Ramos (cell line): ENCODE measurements around the gene GCNT2.
"Not testable (repeated sequence)": the region's sequence is repeated elsewhere in the genome, so short reads cannot be mapped to it uniquely, and the experiment has no call there.

Experiments
- in situ Hi-C: fragments of 300-500 bp; cut with MboI; formaldehyde crosslinking; loops from one replicate; pipeline ENCODE4 v1.14.3; 2022; ENCODE audit warnings: low sequenced_read_pairs; ENCODE audit not compliant: unreplicated experiment

Gene GCNT2

DNA sequence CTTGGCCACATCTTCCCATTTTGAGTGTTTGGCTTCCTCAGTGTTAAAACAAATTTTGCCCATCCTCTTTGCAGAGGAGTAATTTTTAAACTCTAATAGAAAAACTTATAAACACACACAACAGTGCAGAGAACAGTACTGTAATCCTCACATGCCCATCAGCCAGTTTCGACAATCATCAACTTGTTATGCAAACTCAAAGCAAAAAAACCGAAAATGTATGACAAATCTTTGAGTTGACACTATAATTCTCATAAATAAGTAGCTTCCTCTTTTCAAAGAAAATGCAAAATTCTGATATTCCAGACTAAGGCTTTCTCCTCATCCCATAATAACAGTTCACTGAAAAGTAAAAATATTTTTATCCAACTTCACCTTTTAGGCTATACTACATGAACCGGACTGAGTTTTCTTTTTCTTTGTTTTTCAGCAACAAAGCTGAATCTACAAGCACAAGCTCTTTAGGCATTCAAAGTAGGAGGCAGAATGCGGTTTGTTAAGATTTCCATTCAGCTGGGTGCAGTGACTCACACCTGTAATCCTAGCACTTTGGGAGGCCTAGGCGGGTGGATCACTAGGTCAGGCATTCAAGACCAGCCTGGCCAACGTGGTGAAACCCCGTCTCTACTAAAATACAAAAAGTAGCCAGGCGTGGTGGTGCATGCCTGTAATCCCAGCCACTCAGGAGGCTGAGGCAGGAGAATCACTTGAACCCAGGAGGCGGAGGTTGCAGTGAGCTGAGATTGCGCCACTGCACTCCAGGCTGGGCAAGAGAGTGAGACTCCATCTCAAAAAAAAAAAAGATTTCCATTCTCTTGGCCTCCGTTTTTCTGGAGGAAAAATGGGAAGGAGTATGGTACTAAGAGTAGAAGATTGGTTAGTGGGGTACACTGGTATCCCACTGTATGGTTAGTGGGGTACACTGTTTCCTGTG, 74.8 kb downstream of the GCNT2 start:
- in situ Hi-C loops = no loop called here

DNA sequence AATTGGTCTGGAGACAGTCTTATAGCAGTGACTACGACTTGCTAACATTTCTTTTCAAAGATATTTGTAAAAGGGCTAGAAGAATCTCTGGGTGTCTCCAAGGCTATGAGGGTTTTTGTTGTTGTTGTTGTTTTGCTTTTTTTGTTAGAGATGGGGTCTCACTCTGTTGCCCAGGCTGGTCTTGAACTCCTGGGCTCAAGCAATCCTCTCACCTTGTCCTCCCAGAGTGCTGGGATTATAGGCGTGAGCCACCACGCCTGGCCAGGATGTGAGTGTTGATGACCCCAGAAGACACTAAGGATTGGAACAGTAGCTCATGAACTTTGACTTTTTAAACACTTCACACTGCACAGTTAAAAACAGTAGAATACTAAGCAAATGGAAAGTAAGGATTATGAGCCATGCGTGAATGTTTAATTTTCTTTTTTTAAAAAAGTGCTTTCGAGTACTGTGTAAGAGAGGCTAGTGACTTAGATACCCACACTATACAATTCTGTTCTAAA, 76.4 kb downstream of the GCNT2 start:
- in situ Hi-C loops = no loop called here

DNA sequence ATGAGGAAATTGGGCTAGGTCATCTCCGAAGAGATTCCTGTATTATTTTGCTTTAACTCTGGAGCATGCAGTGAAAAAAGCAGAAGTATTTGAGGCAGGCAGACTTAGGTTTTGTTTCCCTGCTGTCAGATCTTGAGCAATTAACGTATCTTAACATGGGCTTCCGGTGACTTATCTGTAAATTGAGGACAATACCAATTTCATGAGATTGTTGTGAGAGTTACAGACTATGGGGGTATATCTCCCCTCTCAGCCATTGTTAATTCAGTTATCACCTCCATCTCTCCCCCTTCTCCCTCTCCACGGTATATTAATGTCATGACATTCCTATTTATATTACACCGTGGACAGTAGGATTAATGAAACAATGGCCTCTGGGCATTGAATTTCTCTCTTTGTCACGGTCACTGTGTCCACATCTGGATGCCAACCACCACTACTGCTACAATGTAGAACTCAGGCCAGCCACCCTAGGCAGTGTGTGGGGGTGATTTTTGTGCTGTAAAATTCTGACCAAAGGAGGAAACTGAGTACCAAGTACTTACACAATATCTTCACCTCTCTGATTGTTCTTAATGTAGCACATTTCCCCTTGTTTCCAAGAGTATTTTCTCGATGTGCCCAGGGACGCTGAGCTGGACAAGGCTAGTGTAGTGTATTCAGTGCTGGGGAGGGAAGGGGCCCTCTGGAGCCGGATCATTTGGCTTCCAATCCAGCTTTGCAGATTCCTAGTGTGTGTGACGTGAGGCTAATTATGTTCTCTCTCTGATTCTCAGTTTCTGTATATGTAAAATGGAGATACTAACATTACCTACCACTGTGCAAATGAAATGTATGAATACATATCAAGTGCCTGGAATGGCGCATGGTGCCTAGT, 77.2 kb downstream of the GCNT2 start:
- in situ Hi-C loops = no loop called here

DNA sequence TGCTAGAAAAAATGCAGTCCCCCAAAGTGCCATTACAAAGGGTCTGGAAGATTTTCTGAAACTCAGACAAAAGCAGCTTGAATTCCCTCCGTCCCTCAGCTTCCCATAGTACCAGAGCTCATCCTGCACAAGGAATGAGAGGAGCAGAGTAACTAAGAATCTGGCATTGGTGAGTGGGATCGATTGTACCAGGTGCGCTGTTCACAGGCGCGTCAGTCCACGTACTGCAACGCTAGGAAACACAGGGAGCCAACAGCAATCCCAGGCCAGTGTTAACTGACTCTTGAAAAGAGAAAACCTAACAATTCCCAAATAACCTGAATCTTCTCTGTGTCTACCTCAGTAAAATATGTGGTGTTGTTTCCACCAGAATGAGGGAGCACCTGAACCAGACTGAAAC, 77.9 kb downstream of the GCNT2 start:
- in situ Hi-C loops = no loop called here

DNA sequence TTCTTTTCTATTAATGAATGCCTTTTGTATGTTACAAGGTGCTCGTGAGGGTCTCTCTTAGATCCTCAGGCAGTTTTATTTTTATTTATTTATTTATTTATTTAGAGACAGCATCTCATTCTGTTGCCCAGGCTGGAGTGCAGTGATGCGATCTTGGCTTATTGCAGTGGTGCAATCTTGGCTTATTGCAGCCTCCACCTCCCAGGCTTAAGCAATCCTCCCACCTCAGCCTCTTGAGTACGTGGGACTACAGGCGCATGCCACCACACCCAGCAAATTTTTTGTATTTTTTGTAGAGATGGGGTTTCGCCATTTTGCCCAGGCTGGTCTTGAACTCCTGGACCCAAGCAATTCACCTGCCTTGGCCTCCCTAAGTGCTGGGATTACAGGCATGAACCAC, 79.5 kb downstream of the GCNT2 start:
- in situ Hi-C loops = not testable (repeated sequence)

DNA sequence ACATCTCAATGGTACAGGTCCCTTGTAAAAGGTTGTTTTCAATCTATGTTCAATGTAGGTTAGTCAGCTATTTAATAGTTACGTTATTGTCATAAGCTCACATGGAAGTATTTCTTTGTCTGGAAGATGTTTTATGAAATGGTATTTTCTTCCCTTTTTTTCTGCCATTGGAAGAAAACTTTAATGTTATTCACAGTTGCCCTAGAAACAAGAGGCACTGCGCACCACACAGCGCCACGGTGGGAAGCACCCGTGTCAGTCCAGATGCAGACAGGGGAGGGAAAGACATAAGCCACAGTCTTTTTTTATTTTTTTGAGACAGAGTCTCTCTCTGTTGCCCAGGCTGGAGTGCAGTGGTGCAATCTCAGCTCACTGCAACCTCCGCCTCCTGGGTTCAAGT, 82.1 kb downstream of the GCNT2 start:
- in situ Hi-C loops = no loop called here

DNA sequence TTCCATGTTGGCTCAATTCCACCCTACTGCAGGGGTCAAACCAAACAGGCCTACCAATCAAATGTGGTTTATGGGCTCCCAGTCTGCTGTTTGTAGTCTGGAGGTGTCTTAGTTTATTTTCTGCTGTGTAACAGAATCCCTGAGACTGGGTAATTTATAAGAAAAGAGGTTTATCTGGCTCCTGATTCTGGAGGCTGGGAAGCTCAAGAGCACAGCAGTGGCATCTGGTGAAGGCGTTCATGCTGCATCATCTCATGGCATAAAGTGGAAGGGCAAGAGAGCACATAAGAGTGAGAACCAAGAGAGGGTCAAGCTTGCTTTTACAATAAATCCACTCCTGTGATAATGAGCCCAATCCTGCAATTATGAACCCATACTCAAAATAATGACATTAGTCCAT, 87.9 kb downstream of the GCNT2 start:
- in situ Hi-C loops = no loop called here

DNA sequence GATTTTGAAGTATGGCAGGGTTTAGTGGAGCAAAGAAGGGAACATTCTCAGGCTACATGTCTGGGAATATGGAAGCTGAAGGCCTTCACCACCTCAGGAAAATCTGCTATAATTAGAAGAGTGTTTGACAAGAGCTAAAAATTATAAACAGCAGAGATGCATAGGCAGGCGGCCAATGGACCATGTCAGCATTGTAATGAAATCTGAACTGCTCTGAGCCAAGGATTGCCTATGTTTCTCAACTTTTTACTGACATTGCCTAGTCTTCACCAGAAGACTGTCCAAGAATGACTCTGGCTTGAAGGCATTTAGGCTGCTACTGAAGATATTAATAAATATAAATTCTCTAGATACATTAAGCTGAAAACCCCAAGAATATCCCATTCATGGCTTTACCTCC, 89.1 kb downstream of the GCNT2 start:
- in situ Hi-C loops = no loop called here

DNA sequence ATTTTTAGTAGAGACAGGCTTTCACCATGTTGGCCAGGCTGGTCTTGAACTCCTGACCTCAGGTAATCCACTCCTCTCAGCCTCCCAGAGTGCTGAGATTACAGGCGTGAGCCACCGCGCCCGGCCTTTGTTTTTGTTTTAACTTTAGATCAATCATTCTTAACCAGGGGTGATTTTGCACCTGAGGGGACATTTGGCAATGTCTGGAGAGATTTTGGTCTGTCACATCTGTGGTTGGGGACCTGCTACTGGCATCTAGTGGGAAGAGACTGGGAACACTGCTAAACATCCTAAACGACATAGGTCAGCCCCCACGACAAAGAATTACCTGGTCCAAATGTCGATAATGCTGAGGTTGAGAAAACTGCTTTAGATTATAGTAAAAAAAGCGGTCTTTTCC, 91.0 kb downstream of the GCNT2 start:
- in situ Hi-C loops = no loop called here

DNA sequence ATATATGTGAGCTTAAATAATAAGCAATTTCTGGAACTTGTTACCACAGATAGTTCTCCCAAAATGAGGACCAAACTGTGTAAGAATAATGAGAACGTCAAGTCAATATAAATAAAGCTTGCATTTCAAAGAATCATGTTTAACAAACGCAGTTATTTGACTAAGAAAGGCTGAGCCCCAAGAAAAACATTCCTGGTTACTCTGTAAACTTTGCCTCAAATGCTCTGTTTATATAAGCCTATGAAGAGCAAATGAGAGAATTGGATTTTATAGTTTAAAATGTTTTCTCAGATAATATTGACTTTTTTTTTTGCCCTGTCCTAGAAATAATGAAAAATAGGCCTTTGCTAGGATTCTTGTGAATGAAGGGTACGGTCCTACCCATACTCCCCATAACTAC, 91.9 kb downstream of the GCNT2 start:
- in situ Hi-C loops = no loop called here

DNA sequence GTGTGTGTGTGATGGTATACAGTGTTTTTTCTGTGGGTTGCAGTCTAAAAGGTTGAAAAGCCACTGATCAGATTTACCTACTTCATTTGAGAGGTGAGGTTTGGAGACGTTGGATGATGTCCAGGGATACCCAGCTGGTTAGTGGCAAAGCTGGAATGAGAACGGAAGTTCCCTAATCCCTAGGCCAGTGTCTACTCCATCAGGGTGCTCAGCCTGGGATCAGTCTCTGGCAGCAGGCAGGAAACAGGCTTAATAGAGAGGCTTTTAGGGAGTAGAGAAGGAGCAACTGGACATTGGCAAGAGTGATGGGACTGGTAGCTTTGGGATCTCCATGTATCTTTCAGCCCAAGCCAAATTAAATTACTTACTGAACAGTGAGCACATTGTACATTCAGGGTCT, 92.6 kb downstream of the GCNT2 start:
- in situ Hi-C loops = no loop called here

DNA sequence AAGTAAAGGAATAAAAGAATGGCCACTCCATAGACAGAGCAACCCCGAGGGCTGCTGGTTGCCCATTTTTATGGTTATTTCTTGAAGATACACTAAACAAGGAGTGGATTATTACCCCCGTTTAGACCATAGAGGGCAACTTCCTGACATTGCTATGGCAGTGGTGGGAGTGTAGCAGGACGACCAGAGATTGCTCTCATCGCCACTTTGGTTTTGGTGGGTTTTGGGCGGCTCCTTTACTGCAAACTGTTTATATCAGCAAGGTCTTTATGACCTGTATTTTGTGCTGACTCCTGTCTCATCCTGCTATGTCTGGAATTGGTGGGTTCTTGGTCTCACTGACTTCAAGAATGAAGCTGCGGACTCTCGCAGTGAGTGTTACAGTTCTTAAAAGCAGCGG, 94.5 kb downstream of the GCNT2 start:
- in situ Hi-C loops = no loop called here

DNA sequence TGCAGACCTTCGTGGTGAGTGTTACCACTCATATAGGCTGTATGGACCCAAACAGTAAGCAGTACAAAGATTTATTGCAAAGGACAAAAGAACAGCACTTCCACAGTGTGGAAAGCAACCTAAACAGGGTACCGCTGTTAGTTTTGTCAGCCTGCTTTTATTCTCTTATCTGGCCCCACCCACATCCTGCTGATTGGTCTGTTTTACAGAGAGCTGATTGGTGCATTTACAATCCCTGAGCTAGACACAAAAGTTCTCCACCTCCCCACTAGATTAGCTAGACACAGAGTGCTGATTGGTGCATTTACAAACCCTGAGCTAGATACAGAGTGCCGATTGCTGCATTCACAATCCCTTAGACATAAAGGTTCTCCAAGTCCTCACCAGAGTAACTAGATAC, 95.1 kb downstream of the GCNT2 start:
- in situ Hi-C loops = not testable (repeated sequence)

DNA sequence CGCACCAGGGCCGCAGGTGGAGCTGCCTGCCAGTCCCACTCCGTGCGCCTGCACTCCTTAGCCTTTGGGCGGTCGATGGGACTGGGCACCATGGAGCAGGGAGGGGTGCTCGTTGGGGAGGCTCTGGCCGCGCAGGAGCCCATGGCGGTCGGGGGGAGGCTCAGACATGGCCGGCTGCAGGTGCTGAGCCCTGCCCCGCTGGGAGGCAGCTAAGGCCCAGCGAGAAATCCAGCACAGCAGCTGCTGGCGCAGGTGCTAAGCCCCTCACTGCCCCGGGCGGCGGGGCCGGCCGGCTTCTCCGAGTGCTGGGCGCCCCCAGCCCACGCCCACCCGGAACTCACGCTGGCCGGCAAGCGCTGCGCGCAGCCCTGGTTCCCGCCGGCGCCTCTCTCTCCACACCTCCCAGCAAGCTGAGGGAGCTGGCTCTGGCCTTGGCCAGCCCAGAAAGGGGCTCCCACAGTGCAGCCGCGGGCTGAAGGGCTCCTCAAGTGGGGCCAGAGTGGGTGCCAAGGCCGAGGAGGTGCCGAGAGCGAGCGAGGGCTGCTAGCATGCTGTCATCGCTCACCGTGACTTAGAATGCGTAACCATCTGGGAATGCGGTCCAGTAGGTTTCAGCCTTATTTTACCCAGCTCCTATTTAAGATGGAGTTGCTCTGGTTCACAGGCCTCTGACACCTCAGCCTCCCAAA, 96.0 kb downstream of the GCNT2 start:
- in situ Hi-C loops = no loop called here

DNA sequence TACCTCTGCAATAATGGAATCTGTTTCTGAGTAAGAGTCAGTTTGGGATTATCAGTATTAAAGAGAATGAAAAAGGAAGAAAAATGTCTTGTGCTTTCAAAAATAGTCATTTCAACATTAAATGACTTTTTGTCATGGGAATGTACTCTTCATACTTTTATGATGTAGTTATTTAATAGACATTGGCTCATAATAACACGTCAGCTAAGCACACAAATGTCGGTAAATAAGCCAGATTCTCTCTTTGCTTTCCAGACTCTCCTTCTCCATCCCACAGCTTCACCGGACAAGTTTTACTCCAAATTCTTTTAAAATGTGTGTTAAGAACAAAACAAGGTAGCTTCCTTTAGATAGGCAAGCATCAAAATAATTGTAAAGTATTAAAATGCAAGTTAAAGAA, 97.3 kb downstream of the GCNT2 start:
- in situ Hi-C loops = no loop called here

DNA sequence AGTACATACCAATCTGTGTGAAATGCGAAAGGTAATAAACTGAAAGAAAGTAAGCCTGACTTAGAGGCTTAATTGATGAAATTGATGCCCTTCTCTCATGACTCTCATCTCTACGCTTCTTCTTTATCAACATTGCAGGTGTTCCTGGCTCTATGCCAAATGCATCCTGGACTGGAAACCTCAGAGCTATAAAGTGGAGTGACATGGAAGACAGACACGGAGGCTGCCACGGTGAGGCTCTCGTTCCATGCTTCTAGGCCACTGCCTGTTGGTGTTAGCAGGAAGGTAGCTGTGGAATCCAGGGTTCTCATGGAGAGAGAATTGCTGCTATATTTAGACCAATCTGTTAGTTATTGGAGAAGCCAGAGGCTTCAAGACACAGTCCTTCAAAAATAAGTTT, 100.1 kb downstream of the GCNT2 start:
- in situ Hi-C loops = no loop called here

DNA sequence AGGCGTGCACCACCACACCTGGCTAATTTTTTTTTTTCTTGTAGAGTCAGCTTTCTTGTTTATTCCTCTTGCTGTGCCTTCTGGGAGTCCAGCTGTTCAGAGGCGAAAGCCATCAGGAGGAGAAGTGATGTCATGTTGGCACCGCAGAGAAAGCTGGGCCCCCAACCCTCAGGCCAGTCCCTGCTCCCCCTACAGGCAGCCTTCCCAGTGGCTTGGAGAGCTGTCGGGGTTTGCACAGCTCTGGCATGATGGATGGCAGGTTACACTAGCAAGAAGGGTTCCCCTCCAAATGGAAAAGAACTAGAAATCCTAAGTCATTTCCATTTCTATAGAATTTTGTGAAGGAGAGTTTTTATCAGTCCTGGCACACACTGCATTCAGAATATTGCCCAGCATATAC, 100.7 kb downstream of the GCNT2 start:
- in situ Hi-C loops = no loop called here

DNA sequence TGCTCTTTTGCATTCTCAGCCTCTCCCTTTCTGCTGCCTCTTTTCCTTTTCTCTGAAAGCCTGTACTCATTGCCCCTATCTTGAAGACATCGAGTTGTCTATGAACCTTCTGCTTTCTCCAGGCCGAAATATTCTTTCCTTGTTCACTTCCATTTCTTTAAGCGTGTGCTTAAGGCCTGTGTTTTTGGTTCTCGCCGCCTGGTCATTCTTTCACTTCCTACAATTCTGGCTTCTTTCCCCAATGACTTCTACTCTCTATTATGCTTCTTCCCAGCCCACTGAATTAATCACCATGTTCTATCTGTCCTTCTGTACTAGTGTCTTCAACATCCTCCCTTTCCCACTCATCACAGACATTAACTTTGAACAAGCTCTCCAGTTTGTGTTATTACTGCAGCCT, 103.7 kb downstream of the GCNT2 start:
- in situ Hi-C loops = no loop called here

DNA sequence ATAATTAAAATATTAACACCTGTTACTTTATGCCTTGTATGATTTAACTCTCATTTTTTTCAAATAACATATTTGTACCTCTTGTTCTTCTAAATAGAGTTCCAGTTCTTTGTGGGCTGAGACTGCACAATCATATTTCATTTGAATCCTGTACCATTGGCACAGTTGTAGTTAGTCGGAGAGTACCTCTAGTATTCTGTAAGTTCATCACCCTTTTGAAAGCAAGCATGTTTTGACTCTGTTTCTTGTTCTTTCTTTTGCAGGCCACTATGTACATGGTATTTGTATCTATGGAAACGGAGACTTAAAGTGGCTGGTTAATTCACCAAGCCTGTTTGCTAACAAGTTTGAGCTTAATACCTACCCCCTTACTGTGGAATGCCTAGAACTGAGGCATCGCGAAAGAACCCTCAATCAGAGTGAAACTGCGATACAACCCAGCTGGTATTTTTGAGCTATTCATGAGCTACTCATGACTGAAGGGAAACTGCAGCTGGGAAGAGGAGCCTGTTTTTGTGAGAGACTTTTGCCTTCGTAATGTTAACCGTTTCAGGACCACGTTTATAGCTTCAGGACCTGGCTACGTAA, 105.1 kb downstream of the GCNT2 start:
- in situ Hi-C loops = no loop called here

DNA sequence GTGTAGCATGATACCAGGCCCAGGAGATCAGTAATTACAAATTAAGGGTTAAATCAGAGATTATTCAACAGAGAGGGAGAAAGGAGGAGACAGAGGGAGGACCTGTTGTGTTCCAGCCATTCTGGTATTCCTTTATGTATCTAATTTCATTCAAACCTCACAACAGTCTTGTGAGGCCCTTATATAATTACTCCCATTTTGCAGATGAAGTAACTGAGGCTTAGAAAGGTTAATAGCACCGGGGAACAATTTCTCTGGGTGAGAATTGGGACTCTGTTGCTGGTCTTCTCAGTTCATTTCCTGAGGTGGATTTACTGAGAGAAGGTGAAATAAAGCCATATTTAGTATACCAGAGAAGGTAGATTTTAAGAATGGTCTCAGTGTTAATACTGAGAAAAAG, 106.6 kb downstream of the GCNT2 start:
- in situ Hi-C loops = no loop called here
